HUES6 (cell line): Measurements from ENCODE around the gene UBAC1.

Experiments used
- H3K27ac ChIP-seq: 2 replicates; pipeline ENCODE4 v1.7.0; 2013; ENCODE audit warnings: low read depth, mild to moderate bottlenecking, low read length, inconsistent platforms
- H3K27me3 ChIP-seq: 2 replicates; pipeline ENCODE4 v1.6.1; 2013; ENCODE audit warnings: low read length; ENCODE audit not compliant: control insufficient read depth, insufficient read depth
- H3K36me3 ChIP-seq: 2 replicates; pipeline ENCODE4 v1.6.1; 2013; ENCODE audit warnings: low read length; ENCODE audit not compliant: control insufficient read depth, insufficient read depth
- H3K4me1 ChIP-seq: 2 replicates; pipeline ENCODE4 v1.6.1; 2013; ENCODE audit warnings: low read length; ENCODE audit not compliant: control insufficient read depth, insufficient read depth
- H3K4me3 ChIP-seq: 2 replicates; pipeline ENCODE4 v1.5.1; 2013; ENCODE audit warnings: low read depth, low read length
- H3K9ac ChIP-seq: one replicate; pipeline ENCODE4 v1.6.1; 2013; ENCODE audit warnings: mild to moderate bottlenecking, low read length
- H3K9me3 ChIP-seq: 2 replicates; pipeline ENCODE4 v1.6.1; 2013; ENCODE audit warnings: low read depth, low read length; ENCODE audit not compliant: control insufficient read depth, insufficient read depth

The UBAC1 gene

GRCh38 chr9:135910216-135910615 is 51.0 kb downstream of the UBAC1 start:
- Histone ChIP-seq H3K36me3 (peaks cover 50% of the 10 kb centered on the region), H3K9ac (no peak overlapping the region), H3K27me3 (no peaks in the 10 kb centered on the region), H3K27ac (no peak overlapping the region), H3K4me1 (peaks cover 11% of the 10 kb centered on the region), H3K9me3 (peaks cover 35% of the 10 kb centered on the region), H3K4me3 (no peak overlapping the region)

GRCh38 chr9:135909371-135909770 is 51.8 kb downstream of the UBAC1 start:
- Histone ChIP-seq H3K4me1 (peaks cover 11% of the 10 kb centered on the region), H3K9ac (no peak overlapping the region), H3K9me3 (peaks cover 27% of the 10 kb centered on the region), H3K27me3 (no peaks in the 10 kb centered on the region), H3K27ac (no peak overlapping the region), H3K4me3 (no peak overlapping the region; the same call in 1 of the 2 replicates), H3K36me3 (peaks cover 41% of the 10 kb centered on the region)

- Histone ChIP-seq H3K4me1 (peaks cover 11% of the 10 kb centered on the region), H3K27me3 (no peaks in the 10 kb centered on the region), H3K9me3 (peaks cover 21% of the 10 kb centered on the region), H3K4me3 (peak overlapping the region; percentile 71), H3K36me3 (peaks cover 36% of the 10 kb centered on the region), H3K27ac (no peak overlapping the region), H3K9ac (no peak overlapping the region)
These were observed 52.4 kb downstream of the UBAC1 start for GRCh38 chr9:135908754-135909204.

GRCh38 chr9:135908093-135908753 is 53.0 kb downstream of the UBAC1 start:
- Histone ChIP-seq H3K4me3 (peak overlapping the region; percentile 71), H3K9me3 (peaks cover 15% of the 10 kb centered on the region), H3K4me1 (peaks cover 14% of the 10 kb centered on the region), H3K9ac (peak overlapping the region; percentile 17), H3K27me3 (no peaks in the 10 kb centered on the region), H3K27ac (no peak overlapping the region), H3K36me3 (peaks cover 31% of the 10 kb centered on the region)

- Histone ChIP-seq H3K27ac (peak within 1 kb of the TSS; percentile 45; the same call in 1 of the 2 replicates), H3K36me3 (peaks cover 31% of the 10 kb centered on the region), H3K4me1 (peaks cover 20% of the 10 kb centered on the region), H3K9me3 (peaks cover 13% of the 10 kb centered on the region), H3K9ac (peak within 1 kb of the TSS; percentile 83), H3K4me3 (peak within 1 kb of the TSS; percentile 98), H3K27me3 (no peaks in the 10 kb centered on the region)
These were observed 53.6 kb downstream of the UBAC1 start, which contains the start of gene CAMSAP1 for GRCh38 chr9:135907431-135908092. TSS of gene CAMSAP1 (minus strand) at chr9:135907546. CDS start at chr9:135907159, 387 bp downstream.

GRCh38 chr9:135907006-135907430 is 54.2 kb downstream of the UBAC1 start:
- peaks cover 35% of the 10 kb centered on the region for H3K36me3 ChIP-seq

GRCh38 chr9:135906291-135907005 is 54.7 kb downstream of the UBAC1 start:
- Histone ChIP-seq H3K9me3 (peaks cover 10% of the 10 kb centered on the region), H3K36me3 (peaks cover 35% of the 10 kb centered on the region)

More at GRCh38 chr9:135907006-135907430, 54.2 kb downstream of the UBAC1 start:
- Histone ChIP-seq H3K9me3 (peaks cover 10% of the 10 kb centered on the region), H3K4me3 (peak overlapping the region; percentile 98), H3K27ac (no peak overlapping the region), H3K4me1 (peaks cover 20% of the 10 kb centered on the region), H3K27me3 (no peaks in the 10 kb centered on the region), H3K9ac (peak overlapping the region; percentile 83)

GRCh38 chr9:135905380-135906258 is 55.6 kb downstream of the UBAC1 start:
- Histone ChIP-seq H3K4me3 (peak overlapping the region; percentile 98), H3K9me3 (peaks cover 8% of the 10 kb centered on the region), H3K4me1 (peaks cover 20% of the 10 kb centered on the region), H3K27ac (no peak overlapping the region), H3K36me3 (peaks cover 30% of the 10 kb centered on the region), H3K9ac (peak overlapping the region; percentile 83), H3K27me3 (no peaks in the 10 kb centered on the region)

More at GRCh38 chr9:135906291-135907005, 54.7 kb downstream of the UBAC1 start:
- Histone ChIP-seq H3K9ac (peak overlapping the region; percentile 83), H3K27ac (peak overlapping the region; percentile 45; the same call in 1 of the 2 replicates), H3K4me1 (peaks cover 20% of the 10 kb centered on the region), H3K4me3 (peak overlapping the region; percentile 98), H3K27me3 (no peaks in the 10 kb centered on the region)

- no peak overlapping the region for H3K4me3 ChIP-seq
- no peak overlapping the region for H3K27ac ChIP-seq
- H3K27me3 ChIP-seq: no peaks in the 10 kb centered on the region
- H3K9me3 ChIP-seq: peaks cover 18% of the 10 kb centered on the region
- H3K9ac ChIP-seq: no peak overlapping the region
- peaks cover 20% of the 10 kb centered on the region for H3K4me1 ChIP-seq
- H3K36me3 ChIP-seq: peaks cover 28% of the 10 kb centered on the region
These were observed 57.2 kb downstream of the UBAC1 start for GRCh38 chr9:135903786-135904520.

- H3K4me3 ChIP-seq: no peak overlapping the region
- H3K36me3 ChIP-seq: peaks cover 30% of the 10 kb centered on the region
- peaks cover 16% of the 10 kb centered on the region for H3K4me1 ChIP-seq
- no peak overlapping the region for H3K9ac ChIP-seq
- H3K9me3 ChIP-seq: peaks cover 17% of the 10 kb centered on the region
- H3K27ac ChIP-seq: no peak overlapping the region
- H3K27me3 ChIP-seq: no peaks in the 10 kb centered on the region
These were observed 57.9 kb downstream of the UBAC1 start for GRCh38 chr9:135903358-135903656.
